Measurements from ENCODE around the gene EXOC1. TPM values are rescaled to one million over a fixed set of nuclear protein-coding genes. Genes with fewer than 3 reads are reported as not detected.

EXOC1 gene
- total and polyA plus RNA-seq, 2 of the 4 experiments (the other 2 are of a cell fraction), result 19.9 to 49.5 TPM

- WGBS, 2 experiments (ENCODE audit: extremely low coverage in 2 of 2, insufficient read length in 1 of 2), result no CpG with 5 or more reads among the region's 3 CpGs
- H3K36me3 ChIP-seq (ENCODE audit: control insufficient read depth, insufficient read depth, low read length), result peaks cover 5% of the 10 kb centered on the region
- TF ChIP-seq POLR2A (IDR thresholded peaks at IDR 0.05; ENCODE audit: low read depth, low read length) (no peak), MXI1 (IDR thresholded peaks at IDR 0.05; ENCODE audit: borderline replicate concordance, low read depth, low read length) (no peak), MAZ (IDR thresholded peaks at IDR 0.05; ENCODE audit: borderline replicate concordance, low read depth, low read length) (no peak), FOS (IDR thresholded peaks at IDR 0.05; ENCODE audit: low read depth, low read length) (no peak), SMC3 (IDR thresholded peaks at IDR 0.05; ENCODE audit: low read depth, low read length) (no peak), USF2 (IDR thresholded peaks at IDR 0.05; ENCODE audit: low read depth, low read length) (no peak), CTCF (conservative IDR thresholded peaks at IDR 0.05; ENCODE audit: low read depth, low read length) (no peak), RAD21 (IDR thresholded peaks at IDR 0.05; ENCODE audit: low read length) (no peak), MAFK (IDR thresholded peaks at IDR 0.05; ENCODE audit: low read depth, low read length) (no peak)
- H4K20me1 ChIP-seq (ENCODE audit: insufficient read depth, low read length), result no peaks in the 10 kb centered on the region
- H2BK5ac ChIP-seq (ENCODE audit: low read depth, low read length, poor library complexity, severe bottlenecking), result no peak overlapping the region
- ATAC-seq (ENCODE audit: low read depth), result no peak
- no peak overlapping the region for H3K18ac ChIP-seq (ENCODE audit: low read depth, low read length)
- H3K79me1 ChIP-seq (ENCODE audit: low read depth in 1 of 2, low read length in 2 of 2), result no peaks in the 10 kb centered on the region
- BruUV-seq (replicated peaks), result no TSS peak
- no peak overlapping the region for H2AK9ac ChIP-seq (replicated peaks; ENCODE audit: low read depth, low read length, poor library complexity)
- H3K4me2 ChIP-seq (ENCODE audit: low read depth, low read length), result no peak overlapping the region
- in situ Hi-C loops (cut with MboI; ENCODE audit: low sequenced_read_pairs) (no loop called here), dilution Hi-C loops (cut with HindIII; ENCODE audit: low sequenced_read_pairs, unreplicated experiment) (no loop called here), intact Hi-C loops (cut with micrococcal nuclease) (no loop called here)
- no peak overlapping the region for H3K14ac ChIP-seq (replicated peaks; ENCODE audit: low read depth, low read length)
- no peaks in the 10 kb centered on the region for H3K9me1 ChIP-seq (ENCODE audit: insufficient read depth, low read length)
- H3K4me3 ChIP-seq (ENCODE audit: insufficient read depth, low read depth, low read length), result no peak overlapping the region
- no peak overlapping the region for H4K5ac ChIP-seq (ENCODE audit: low read depth, low read length)
- no peak overlapping the region for H3K27ac ChIP-seq (ENCODE audit: insufficient read depth, low read length)
- no peak overlapping the region for H3K23ac ChIP-seq (ENCODE audit: low read depth, low read length)
- no peak overlapping the region for H2BK20ac ChIP-seq (ENCODE audit: low read depth, low read length)
- no peak overlapping the region for H3K56ac ChIP-seq (ENCODE audit: extremely low read depth, insufficient read depth, low read length)
- no peak overlapping the region for H2BK120ac ChIP-seq (ENCODE audit: low read depth, low read length)
- H3K9ac ChIP-seq (ENCODE audit: low read depth, low read length), result no peak overlapping the region
- DNase-seq, result peak; percentile 22
- H3K4ac ChIP-seq (ENCODE audit: low read depth, low read length), result no peak overlapping the region
- no peak overlapping the region for H2AFZ ChIP-seq (replicated peaks; ENCODE audit: low read length, poor library complexity)
- H3K9me3 ChIP-seq (ENCODE audit: control insufficient read depth, insufficient read depth, low read length), result no peaks in the 10 kb centered on the region
- ChIA-PET POLR2A (ENCODE audit: unreplicated experiment) (no interaction called here), CTCF (no interaction called here)
- H3K4me1 ChIP-seq (ENCODE audit: control insufficient read depth, insufficient read depth, low read length), result peaks cover 4% of the 10 kb centered on the region; the same call in 1 of the 2 replicates
- H4K91ac ChIP-seq (ENCODE audit: insufficient read depth, low read depth, low read length), result no peak overlapping the region
- no peak overlapping the region for H2BK15ac ChIP-seq (ENCODE audit: low read depth, low read length)
- no peaks in the 10 kb centered on the region for H3K27me3 ChIP-seq (ENCODE audit: control insufficient read depth, insufficient read depth, low read length)
- no peak overlapping the region for H2AK5ac ChIP-seq (ENCODE audit: low read depth, low read length)
- no peak overlapping the region for H4K8ac ChIP-seq (ENCODE audit: low read depth in 2 of 2, low read length in 2 of 2)
Measured at GRCh38 chr4:55906989-55907388, 53.5 kb downstream of the EXOC1 start.
